IMR-90 (cell line): ENCODE results near the gene WFDC9. TPM values are rescaled to one million over a fixed set of nuclear protein-coding genes. Genes with fewer than 3 reads are reported as not detected.

Experiments used
- ATAC-seq: fragments of 200-7000 bp; cut with Tn5 transposase; 2 replicates; pipeline ENCODE4 v1.9.1; 2020; ENCODE audit warnings: low read depth, mild to moderate bottlenecking, moderate library complexity
- BruUV-seq: library from RNA; stranded (reverse); fragments of 400-500 nt; replicated peaks from 2 replicates; lab custom pipeline; 2021; lab: Mats Ljungman, UMichigan
- CTCF ChIA-PET: fragments of 300-600 bp; formaldehyde crosslinking; extraction: SDS; loops from one replicate; lab custom pipeline; 2021; ENCODE audit warnings: antibody characterized with exemption; lab: Yijun Ruan, JAX
- POLR2A ChIA-PET: fragments of 300-600 bp; sonication (Branson Sonifier 250); formaldehyde crosslinking; loops from one replicate; lab custom pipeline; 2022; ENCODE audit warnings: antibody characterized with exemption; ENCODE audit not compliant: unreplicated experiment; lab: Charles Lee
- DNase-seq: peaks from one replicate; pipeline ENCODE4 v3.0.0; 2013
- H2AFZ ChIP-seq: replicated peaks from 2 replicates; pipeline ENCODE3; 2013; ENCODE audit warnings: low read length, mild to moderate bottlenecking; ENCODE audit not compliant: poor library complexity
- H2AK5ac ChIP-seq: 2 replicates; pipeline ENCODE4 v1.6.1; 2013; ENCODE audit warnings: low read depth, low read length, inconsistent platforms
- H2AK9ac ChIP-seq: replicated peaks from 2 replicates; pipeline ENCODE3; 2013; ENCODE audit warnings: mild to moderate bottlenecking, low read depth, low read length, moderate library complexity; ENCODE audit not compliant: poor library complexity
- H2BK120ac ChIP-seq: 2 replicates; pipeline ENCODE4 v1.6.1; 2013; ENCODE audit warnings: low read depth, low read length, inconsistent platforms
- H2BK15ac ChIP-seq: 3 replicates; pipeline ENCODE4 v1.6.1; 2013; ENCODE audit warnings: low read depth, low read length, inconsistent platforms
- H2BK20ac ChIP-seq: 2 replicates; pipeline ENCODE4 v1.6.1; 2013; ENCODE audit warnings: low read depth, mild to moderate bottlenecking, inconsistent platforms, low read length, moderate library complexity
- H2BK5ac ChIP-seq: 2 replicates; pipeline ENCODE4 v1.6.1; 2013; ENCODE audit warnings: mild to moderate bottlenecking, low read depth, low read length, inconsistent platforms; ENCODE audit not compliant: poor library complexity, severe bottlenecking
- H3K14ac ChIP-seq: replicated peaks from 2 replicates; pipeline ENCODE4 v1.6.1; 2013; ENCODE audit warnings: low read depth, low read length, inconsistent platforms
- H3K18ac ChIP-seq: 2 replicates; pipeline ENCODE4 v1.6.1; 2013; ENCODE audit warnings: low read depth, low read length, control low read depth
- H3K23ac ChIP-seq: 2 replicates; pipeline ENCODE4 v1.6.1; 2013; ENCODE audit warnings: low read depth, low read length, inconsistent platforms
- H3K27ac ChIP-seq: 2 replicates; pipeline ENCODE4 v1.5.1; 2013; ENCODE audit warnings: mild to moderate bottlenecking, control low read depth, low read length; ENCODE audit not compliant: insufficient read depth
- H3K27me3 ChIP-seq: 2 replicates; pipeline ENCODE4 v1.6.1; 2013; ENCODE audit warnings: low read length; ENCODE audit not compliant: control insufficient read depth, insufficient read depth
- H3K36me3 ChIP-seq: 2 replicates; pipeline ENCODE4 v1.6.1; 2013; ENCODE audit warnings: low read length, mixed read lengths; ENCODE audit not compliant: control insufficient read depth, insufficient read depth
- H3K4ac ChIP-seq: 2 replicates; pipeline ENCODE4 v1.6.1; 2013; ENCODE audit warnings: low read depth, low read length, inconsistent platforms
- H3K4me1 ChIP-seq: 2 replicates; pipeline ENCODE4 v1.6.1; 2013; ENCODE audit warnings: low read length, mixed read lengths; ENCODE audit not compliant: control insufficient read depth, insufficient read depth
- H3K4me2 ChIP-seq: 2 replicates; pipeline ENCODE4 v1.6.1; 2013; ENCODE audit warnings: low read depth, mild to moderate bottlenecking, control low read depth, low read length, moderate library complexity
- H3K4me3 ChIP-seq: 2 replicates; pipeline ENCODE4 v1.5.1; 2013; ENCODE audit warnings: low read depth, mild to moderate bottlenecking, control low read depth, low read length, moderate library complexity; ENCODE audit not compliant: insufficient read depth
- H3K56ac ChIP-seq: 2 replicates; pipeline ENCODE4 v1.6.1; 2013; ENCODE audit warnings: low read length, inconsistent platforms; ENCODE audit not compliant: insufficient read depth; ENCODE audit errors: extremely low read depth
- H3K79me1 ChIP-seq, 2 experiments: 2 replicates each; pipeline ENCODE4 v1.6.1; 2013; ENCODE audit warnings: low read length in 2 of 2, inconsistent platforms in 1 of 2, low read depth in 1 of 2
- H3K9ac ChIP-seq: 2 replicates; pipeline ENCODE4 v1.6.1; 2013; ENCODE audit warnings: low read depth, low read length, control low read depth
- H3K9me1 ChIP-seq: 2 replicates; pipeline ENCODE4 v1.6.1; 2013; ENCODE audit warnings: low read length, inconsistent platforms; ENCODE audit not compliant: insufficient read depth
- H3K9me3 ChIP-seq: 2 replicates; pipeline ENCODE4 v1.6.1; 2013; ENCODE audit warnings: low read length; ENCODE audit not compliant: control insufficient read depth, insufficient read depth
- H4K20me1 ChIP-seq: 2 replicates; pipeline ENCODE4 v1.6.1; 2013; ENCODE audit warnings: low read length, inconsistent platforms; ENCODE audit not compliant: insufficient read depth
- H4K5ac ChIP-seq: 2 replicates; pipeline ENCODE4 v1.6.1; 2013; ENCODE audit warnings: mild to moderate bottlenecking, low read depth, low read length, control low read depth
- H4K8ac ChIP-seq, 2 experiments: 2 replicates each; pipeline ENCODE4 v1.6.1; 2013; ENCODE audit warnings: low read depth in 2 of 2, low read length in 2 of 2, control low read depth in 1 of 2, inconsistent platforms in 1 of 2
- H4K91ac ChIP-seq: 2 replicates; pipeline ENCODE4 v1.6.1; 2013; ENCODE audit warnings: low read depth, low read length, inconsistent platforms; ENCODE audit not compliant: insufficient read depth
- MXI1 ChIP-seq: IDR thresholded peaks from 2 replicates; pipeline ENCODE4 v1.6.1; 2012; ENCODE audit warnings: low read depth, mild to moderate bottlenecking, low read length, moderate library complexity, borderline replicate concordance
- dilution Hi-C: fragments of 300-500 bp; cut with HindIII; formaldehyde crosslinking; loops from one replicate; pipeline ENCODE4 v1.14.3; 2018; ENCODE audit warnings: low sequenced_read_pairs; ENCODE audit not compliant: unreplicated experiment
- in situ Hi-C: fragments of 300-500 bp; cut with MboI; formaldehyde crosslinking; loops from 3 replicates; pipeline ENCODE4 v1.14.3; 2019; ENCODE audit warnings: low sequenced_read_pairs, inconsistent platforms, mixed read lengths
- intact Hi-C: fragments of 100-400 bp; cut with micrococcal nuclease; formaldehyde crosslinking; loops from 2 replicates; pipeline ENCODE4 v1.10.0; 2022
- polyA plus RNA-seq, 3 experiments: library from polyadenylated mRNA; depleted of rRNA; stranded (reverse); fragments of >200 nt; gene quantifications; 2 replicates each; pipeline ENCODE4 v1.2.3, GENCODE V29; 2012; ENCODE audit warnings: low replicate concordance in 1 of 3
- total RNA-seq: library from RNA; depleted of rRNA; stranded (reverse); fragments of >200 nt; gene quantifications from 2 replicates; pipeline ENCODE4 v1.2.3, GENCODE V29; 2012

Gene WFDC9
- total and polyA plus RNA-seq, 2 of the 4 experiments (the other 2 are of a cell fraction), result not detected

DNA sequence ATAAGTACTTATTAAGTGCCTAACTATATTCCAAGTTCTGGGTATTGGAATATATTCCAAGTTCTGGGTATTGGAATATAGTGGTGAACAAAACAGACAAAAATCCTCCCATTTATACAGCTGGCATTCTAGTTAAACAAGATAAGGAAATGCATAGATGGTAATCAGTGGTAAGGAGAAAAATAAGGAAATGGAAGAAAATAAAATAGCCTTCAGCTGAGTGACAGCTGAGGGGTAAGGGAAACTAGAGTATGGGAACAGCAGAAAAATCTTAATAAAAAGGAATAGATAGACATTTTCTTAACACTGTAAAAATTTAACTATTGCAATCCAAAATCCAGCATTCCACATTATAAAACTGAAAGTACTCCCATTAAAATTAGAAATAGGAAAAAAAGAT lies 18.8 kb downstream of the WFDC9 start:
- Histone ChIP-seq H3K9ac (no peak overlapping the region), H3K9me1 (no peaks in the 10 kb centered on the region), H2BK15ac (no peak overlapping the region), H2BK120ac (no peak overlapping the region), H2AFZ (no peak overlapping the region), H3K4ac (no peak overlapping the region), H3K56ac (no peak overlapping the region), H3K4me2 (no peak overlapping the region), H3K36me3 (no peaks in the 10 kb centered on the region), H3K9me3 (no peaks in the 10 kb centered on the region), H3K14ac (no peak overlapping the region), H2BK20ac (no peak overlapping the region), H2BK5ac (no peak overlapping the region), H3K27me3 (no peaks in the 10 kb centered on the region), H3K27ac (no peak overlapping the region), H3K23ac (no peak overlapping the region), H3K79me1 (no peaks in the 10 kb centered on the region), H4K20me1 (no peaks in the 10 kb centered on the region), H3K4me3 (no peak overlapping the region), H4K91ac (no peak overlapping the region), H3K18ac (no peak overlapping the region), H3K4me1 (no peaks in the 10 kb centered on the region), H2AK5ac (no peak overlapping the region), H2AK9ac (no peak overlapping the region), H4K5ac (no peak overlapping the region), H4K8ac (no peak overlapping the region)
- DNase-seq, result no peak
- POLR2A ChIA-PET, result no interaction called here
- no TSS peak for BruUV-seq
- CTCF ChIA-PET, result interaction anchor here (0.6 kb wide), 1 partner anchor 738 kb away, joined by 3 read pairs; no protein-coding TSS in a partner anchor
- no peak for ATAC-seq
- no peak for TF ChIP-seq MXI1
- dilution Hi-C loops, result no loop called here
- intact Hi-C loops, result no loop called here
- in situ Hi-C loops, result no loop called here
